Stimulated activated CD8-positive, alpha-beta memory T cell treated with anti-CD3 and anti-CD28 coated beads, Interleukin-7, amount 100 ng/mL, for 24 hours (primary cell): Measurements from ENCODE around the gene CEP72.
"Not testable (repeated sequence)": the region's sequence is repeated elsewhere in the genome, so short reads cannot be mapped to it uniquely, and the experiment has no call there.

ENCODE experiments used
- DNase-seq: peaks from one replicate; pipeline ENCODE4 v3.0.0-alpha.2; 2020; ENCODE audit warnings: low read depth

The CEP72 gene

GRCh38 chr5:617896-618295 is 5.8 kb downstream of the CEP72 start:
- DNase-seq, result no peak

GRCh38 chr5:618450-618849 is 6.3 kb downstream of the CEP72 start:
- no peak for DNase-seq

DNA sequence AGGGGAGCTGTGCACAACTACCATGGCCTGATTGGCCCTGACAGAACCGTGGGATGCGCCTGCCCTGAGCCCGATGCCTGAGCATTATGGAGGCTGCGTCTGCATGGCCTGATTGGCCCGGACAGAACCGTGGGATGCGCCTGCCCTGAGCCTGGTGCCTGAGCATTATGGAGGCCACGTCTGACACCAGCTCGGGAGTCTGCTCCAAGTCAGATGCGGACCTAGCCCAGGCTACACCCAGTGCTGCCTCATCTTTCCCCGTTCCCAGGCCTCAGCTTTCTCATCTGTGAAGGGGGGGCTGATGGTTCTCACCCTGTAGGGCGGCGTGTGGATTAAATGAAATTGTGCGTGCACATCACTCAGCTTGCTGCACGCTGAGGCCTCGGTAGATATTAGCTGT is 7.3 kb downstream of the CEP72 start:
- DNase-seq, result no peak

DNA sequence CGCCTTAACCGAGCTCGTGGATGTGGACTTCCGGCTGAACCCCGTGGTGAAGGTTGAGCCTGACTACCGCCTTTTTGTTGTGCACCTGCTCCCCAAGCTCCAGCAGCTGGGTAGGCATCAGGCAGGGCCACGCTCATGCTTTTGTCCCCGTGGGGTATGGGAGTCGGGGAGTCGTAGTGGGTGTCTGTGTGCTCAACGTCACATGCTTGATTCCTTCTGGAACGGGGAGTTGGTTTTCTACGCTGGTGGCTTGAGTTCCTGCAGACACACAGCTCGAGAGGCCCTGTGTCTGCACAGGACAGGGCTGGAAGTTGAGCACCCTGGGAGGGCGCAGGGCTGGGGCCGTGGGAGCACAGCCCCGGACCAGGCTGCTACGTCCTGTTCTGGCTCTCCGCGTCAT is 8.0 kb downstream of the CEP72 start:
- no peak for DNase-seq

DNA sequence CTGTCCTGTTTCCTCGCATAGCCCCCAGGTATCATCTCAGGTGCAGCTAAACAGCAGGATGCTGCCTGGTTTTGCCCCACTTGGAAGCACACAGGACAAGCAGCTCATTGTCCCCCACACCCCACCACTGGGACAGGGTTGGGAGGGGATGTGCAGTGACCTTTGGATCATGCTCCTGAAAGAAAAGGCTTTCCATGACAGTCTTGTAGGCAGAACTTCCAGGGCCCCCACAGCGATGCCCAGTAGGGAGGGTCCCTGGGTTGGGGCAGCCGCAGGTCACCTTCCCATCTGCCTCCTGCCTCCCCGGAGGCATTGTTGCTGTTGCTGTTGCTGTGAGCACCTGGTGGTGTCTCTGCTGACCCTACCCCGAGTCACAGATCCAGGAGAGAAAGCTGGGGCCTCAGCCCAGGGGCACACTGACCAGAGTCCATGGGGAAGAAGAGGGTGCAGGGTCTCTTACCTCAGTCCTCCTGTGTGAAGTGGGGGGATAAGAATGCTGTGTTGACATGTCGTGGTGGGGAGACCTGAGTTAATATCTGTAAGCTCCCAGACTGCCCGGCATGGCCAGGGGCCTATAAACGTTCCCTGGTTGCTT is 8.5 kb downstream of the CEP72 start:
- DNase-seq, result no peak

GRCh38 chr5:621341-621761 is 9.2 kb downstream of the CEP72 start:
- no peak for DNase-seq

GRCh38 chr5:622359-622758 is 10.2 kb downstream of the CEP72 start:
- no peak for DNase-seq

DNA sequence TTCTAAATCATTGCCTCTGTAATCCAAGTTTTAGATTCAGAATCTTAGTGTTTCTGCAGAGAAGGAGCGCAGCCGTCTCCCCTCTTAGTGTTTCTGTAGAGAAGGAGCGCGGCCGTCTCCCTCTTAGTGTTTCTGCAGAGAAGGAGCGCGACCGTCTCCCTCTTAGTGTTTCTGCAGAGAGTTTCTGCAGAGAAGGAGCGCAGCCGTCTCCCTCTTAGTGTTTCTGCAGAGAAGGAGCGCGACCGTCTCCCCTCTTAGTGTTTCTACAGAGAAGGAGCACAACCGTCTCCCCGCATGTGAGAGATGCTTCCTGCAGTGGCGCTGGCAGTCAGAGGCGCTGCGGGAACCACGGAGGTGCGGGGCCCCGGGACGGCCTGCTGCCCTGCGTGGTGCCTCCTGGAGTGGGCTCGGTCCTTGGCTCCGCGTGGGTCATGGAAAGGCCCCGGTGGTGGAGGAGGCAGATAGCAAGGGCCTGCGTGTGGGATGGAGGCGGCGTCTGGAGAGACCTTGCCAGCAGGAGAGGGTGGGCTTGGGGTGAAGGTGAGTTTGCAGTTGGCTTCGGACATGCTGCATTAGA is 10.9 kb downstream of the CEP72 start:
- DNase-seq, result no peak

- no peak for DNase-seq
These were observed 11.4 kb downstream of the CEP72 start for GRCh38 chr5:623531-623930.

GRCh38 chr5:624118-624950 is 12.2 kb downstream of the CEP72 start:
- no peak for DNase-seq

GRCh38 chr5:624951-625230 is 12.8 kb downstream of the CEP72 start:
- no peak for DNase-seq

- DNase-seq, result no peak
These were observed 13.4 kb downstream of the CEP72 start for GRCh38 chr5:625516-625915.

DNA sequence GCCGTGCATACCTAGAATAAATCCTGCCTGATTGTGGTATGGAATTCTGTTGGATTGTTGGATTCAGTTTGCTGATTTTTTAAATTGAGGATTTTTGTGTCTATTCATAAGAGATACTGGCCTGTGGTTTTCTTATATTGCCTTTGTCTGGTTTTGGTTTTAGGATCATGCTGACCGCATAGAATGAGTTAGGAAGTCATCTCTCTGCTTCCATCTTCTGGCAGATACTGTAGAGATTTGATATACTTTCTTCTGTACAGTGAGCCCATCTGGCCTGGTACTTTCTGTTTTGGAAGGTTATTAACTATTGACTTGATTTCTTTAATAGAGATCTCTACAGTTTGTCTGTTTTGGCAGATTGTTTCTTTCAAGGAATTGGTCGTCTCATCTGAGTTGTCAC is 14.7 kb downstream of the CEP72 start:
- DNase-seq, result no peak

GRCh38 chr5:627840-628239 is 15.7 kb downstream of the CEP72 start:
- DNase-seq, result no peak

- DNase-seq, result not testable (repeated sequence)
These were observed 16.4 kb downstream of the CEP72 start for GRCh38 chr5:628351-629205.

DNA sequence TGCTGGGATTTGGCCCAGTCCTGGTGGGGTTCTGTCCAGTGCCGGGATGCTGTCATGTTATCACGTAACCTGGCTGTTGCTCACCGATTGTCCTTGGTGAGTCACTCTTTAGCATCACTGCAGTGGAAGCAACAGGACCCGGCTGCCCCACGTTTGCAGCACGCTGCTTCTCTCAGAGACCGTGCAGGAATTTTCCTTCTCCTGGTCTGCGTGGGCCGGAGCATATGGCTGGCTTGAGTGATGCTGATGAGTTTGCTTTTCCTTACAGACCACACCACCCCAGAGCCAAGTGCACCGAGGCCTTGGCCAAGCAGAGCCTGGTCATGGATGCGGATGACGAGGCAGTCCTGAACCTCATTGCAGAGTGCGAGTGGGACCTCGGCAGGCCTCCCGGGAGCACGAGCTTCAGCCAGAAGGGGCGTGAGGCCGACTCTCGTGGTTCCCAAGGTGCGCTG is 21.4 kb downstream of the CEP72 start:
- DNase-seq, result no peak

DNA sequence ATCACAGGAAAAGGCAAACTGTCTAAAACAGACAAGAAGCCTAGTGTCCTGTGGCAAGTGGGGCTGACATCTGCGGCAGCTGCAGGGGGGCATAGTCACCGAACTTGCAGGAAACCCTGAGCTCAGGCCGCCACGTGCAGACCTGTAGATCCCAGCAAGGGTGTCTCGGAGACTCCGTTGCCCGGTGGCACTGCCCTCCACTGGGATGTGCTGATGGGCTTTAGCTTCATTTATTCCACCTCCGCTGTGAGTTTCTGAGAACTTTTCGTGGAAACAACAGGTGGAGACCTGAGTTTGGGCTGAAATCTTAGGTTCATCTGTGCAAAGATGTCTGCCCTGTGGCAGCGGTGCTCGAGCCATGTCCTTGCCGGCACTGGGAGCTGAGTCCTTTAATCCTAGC is 22.1 kb downstream of the CEP72 start:
- no peak for DNase-seq

- DNase-seq, result no peak
These were observed 23.3 kb downstream of the CEP72 start for GRCh38 chr5:635306-636055.

DNA sequence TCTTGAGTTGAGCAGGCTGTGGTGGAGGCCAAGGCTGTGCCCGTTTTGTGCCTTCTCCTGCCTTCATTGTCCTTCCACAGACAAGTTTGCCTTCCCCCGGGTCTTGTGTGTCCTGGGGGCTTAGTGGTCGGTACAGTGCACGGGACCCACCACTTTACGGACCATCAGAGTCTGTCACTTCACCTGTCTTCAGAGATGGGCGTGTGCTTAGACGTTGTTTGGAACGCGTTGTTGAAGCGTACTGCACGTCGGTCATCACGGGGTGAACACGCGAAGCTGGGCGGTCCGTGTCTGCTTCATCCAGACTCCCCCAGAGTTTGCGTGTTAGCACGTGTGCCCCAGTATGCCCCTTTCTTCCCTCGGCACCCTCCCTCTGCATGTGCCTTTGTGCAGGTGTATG is 24.8 kb downstream of the CEP72 start:
- no peak for DNase-seq

- DNase-seq, result no peak
These were observed 25.7 kb downstream of the CEP72 start for GRCh38 chr5:637581-638450.
